Measurements from ENCODE around the gene LRMDA. TPM values are rescaled to one million over a fixed set of nuclear protein-coding genes. Genes with fewer than 3 reads are reported as not detected.

LRMDA gene
- total and polyA plus RNA-seq, 2 of the 4 experiments (the other 2 are of a cell fraction), result 0.07 TPM; not detected in 1

DNA sequence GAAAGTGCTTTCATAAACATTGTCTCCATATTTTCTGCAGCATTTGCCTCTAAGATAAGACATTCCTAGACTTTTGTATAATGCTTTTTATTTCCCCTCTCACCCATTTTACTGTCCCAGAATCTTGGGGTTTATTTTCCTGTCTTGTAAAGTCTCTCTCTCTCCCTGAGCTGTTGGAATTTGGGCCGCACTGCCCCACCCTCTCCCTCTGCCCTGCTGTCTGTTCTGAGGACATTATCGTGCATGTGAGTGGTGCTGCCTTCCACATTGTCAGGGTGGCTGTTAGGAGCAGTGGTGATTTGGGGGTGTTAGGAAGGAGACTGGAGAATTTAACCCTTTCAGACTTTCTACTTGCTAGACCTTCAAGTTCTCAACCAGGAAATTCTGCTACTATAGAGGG lies 16.7 kb downstream of the LRMDA start:
- dilution Hi-C loops (cut with HindIII; ENCODE audit: low sequenced_read_pairs, unreplicated experiment), result no loop called here
- peaks cover 4% of the 10 kb centered on the region for H3K27me3 ChIP-seq (ENCODE audit: control insufficient read depth, insufficient read depth, low read length)
- no peak overlapping the region for H3K4ac ChIP-seq (ENCODE audit: low read depth, low read length)
- no peaks in the 10 kb centered on the region for H4K20me1 ChIP-seq (ENCODE audit: insufficient read depth, low read length)
- no peak overlapping the region for H2AK9ac ChIP-seq (replicated peaks; ENCODE audit: low read depth, low read length, poor library complexity)
- H3K23ac ChIP-seq (ENCODE audit: low read depth, low read length), result no peak overlapping the region
- TF ChIP-seq POLR2A (IDR thresholded peaks at IDR 0.05; ENCODE audit: low read depth, low read length), result no peak
- TF ChIP-seq RAD21 (IDR thresholded peaks at IDR 0.05; ENCODE audit: low read length), result no peak
- TF ChIP-seq RFX5 (IDR thresholded peaks at IDR 0.05; ENCODE audit: low read depth, low read length), result no peak
- no peak for TF ChIP-seq SMC3 (IDR thresholded peaks at IDR 0.05; ENCODE audit: low read depth, low read length)
- no peak for TF ChIP-seq CEBPB (IDR thresholded peaks at IDR 0.05; ENCODE audit: low read depth, low read length)
- TF ChIP-seq, protein P1, sequence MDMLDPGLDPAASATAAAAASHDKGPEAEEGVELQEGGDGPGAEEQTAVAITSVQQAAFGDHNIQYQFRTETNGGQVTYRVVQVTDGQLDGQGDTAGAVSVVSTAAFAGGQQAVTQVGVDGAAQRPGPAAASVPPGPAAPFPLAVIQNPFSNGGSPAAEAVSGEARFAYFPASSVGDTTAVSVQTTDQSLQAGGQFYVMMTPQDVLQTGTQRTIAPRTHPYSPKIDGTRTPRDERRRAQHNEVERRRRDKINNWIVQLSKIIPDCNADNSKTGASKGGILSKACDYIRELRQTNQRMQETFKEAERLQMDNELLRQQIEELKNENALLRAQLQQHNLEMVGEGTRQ (IDR thresholded peaks at IDR 0.05; ENCODE audit: low read depth, low read length), result no peak
- no peak for TF ChIP-seq ELK1 (IDR thresholded peaks at IDR 0.05; ENCODE audit: borderline replicate concordance, low read depth, low read length)
- no peak for TF ChIP-seq CTCF (conservative IDR thresholded peaks at IDR 0.05; ENCODE audit: low read depth, low read length)
- no peak for TF ChIP-seq CHD1 (IDR thresholded peaks at IDR 0.05; ENCODE audit: low read depth, low read length)
- TF ChIP-seq FOS (IDR thresholded peaks at IDR 0.05; ENCODE audit: low read depth, low read length), result no peak
- no peaks in the 10 kb centered on the region for H3K79me1 ChIP-seq (ENCODE audit: low read depth in 1 of 2, low read length in 2 of 2)
- ATAC-seq (ENCODE audit: low read depth) (no peak), DNase-seq (no peak)
- H2BK15ac ChIP-seq (ENCODE audit: low read depth, low read length), result no peak overlapping the region
- no peak overlapping the region for H3K9ac ChIP-seq (ENCODE audit: low read depth, low read length)
- no peak overlapping the region for H4K5ac ChIP-seq (ENCODE audit: low read depth, low read length)
- H3K4me1 ChIP-seq (ENCODE audit: control insufficient read depth, insufficient read depth, low read length), result no peaks in the 10 kb centered on the region
- no peak overlapping the region for H3K56ac ChIP-seq (ENCODE audit: extremely low read depth, insufficient read depth, low read length)
- H3K14ac ChIP-seq (replicated peaks; ENCODE audit: low read depth, low read length), result no peak overlapping the region
- no peak overlapping the region for H2AFZ ChIP-seq (replicated peaks; ENCODE audit: low read length, poor library complexity)
- peaks cover 8% of the 10 kb centered on the region; the same call in 1 of the 2 replicates for H3K9me3 ChIP-seq (ENCODE audit: control insufficient read depth, insufficient read depth, low read length)
- no peak overlapping the region for H2BK20ac ChIP-seq (ENCODE audit: low read depth, low read length)
- H3K27ac ChIP-seq (ENCODE audit: insufficient read depth, low read length), result no peak overlapping the region
- no peak overlapping the region for H3K4me2 ChIP-seq (ENCODE audit: low read depth, low read length)
- H2BK5ac ChIP-seq (ENCODE audit: low read depth, low read length, poor library complexity, severe bottlenecking), result no peak overlapping the region
- H2AK5ac ChIP-seq (ENCODE audit: low read depth, low read length), result no peak overlapping the region
- no peak overlapping the region for H2BK120ac ChIP-seq (ENCODE audit: low read depth, low read length)
- no peak overlapping the region for H4K8ac ChIP-seq (ENCODE audit: low read depth in 2 of 2, low read length in 2 of 2)
- no peaks in the 10 kb centered on the region for H3K36me3 ChIP-seq (ENCODE audit: control insufficient read depth, insufficient read depth, low read length)
- H3K4me3 ChIP-seq (ENCODE audit: insufficient read depth, low read depth, low read length), result no peak overlapping the region
- no peaks in the 10 kb centered on the region for H3K9me1 ChIP-seq (ENCODE audit: insufficient read depth, low read length)
- BruUV-seq (replicated peaks), result no TSS peak
- intact Hi-C loops (cut with micrococcal nuclease), result no loop called here
- H4K91ac ChIP-seq (ENCODE audit: insufficient read depth, low read depth, low read length), result no peak overlapping the region
- no peak overlapping the region for H3K18ac ChIP-seq (ENCODE audit: low read depth, low read length)
- no CpG with 5 or more reads among the region's 2 CpGs for WGBS, 2 experiments (ENCODE audit: extremely low coverage in 2 of 2, insufficient read length in 1 of 2)
- ChIA-PET POLR2A (ENCODE audit: unreplicated experiment) (no interaction called here), CTCF (no interaction called here)
- in situ Hi-C loops (cut with MboI; ENCODE audit: low sequenced_read_pairs), result no loop called here

Measured in IMR-90 (cell line).